Measurements from ENCODE around the gene ACAA2.

- TF ChIP-seq CREM (CRISPR knock-in tag; IDR thresholded peaks at IDR 0.05) (no peak), ELF4 (CRISPR knock-in tag; IDR thresholded peaks at IDR 0.05; ENCODE audit: low read depth) (no peak), TEAD1 (CRISPR knock-in tag; IDR thresholded peaks at IDR 0.05) (no peak), ESRRA (CRISPR knock-in tag; IDR thresholded peaks at IDR 0.05; ENCODE audit: borderline replicate concordance) (no peak), MAX (CRISPR knock-in tag; IDR thresholded peaks at IDR 0.05) (no peak)
- TF ChIP-seq, protein P1, sequence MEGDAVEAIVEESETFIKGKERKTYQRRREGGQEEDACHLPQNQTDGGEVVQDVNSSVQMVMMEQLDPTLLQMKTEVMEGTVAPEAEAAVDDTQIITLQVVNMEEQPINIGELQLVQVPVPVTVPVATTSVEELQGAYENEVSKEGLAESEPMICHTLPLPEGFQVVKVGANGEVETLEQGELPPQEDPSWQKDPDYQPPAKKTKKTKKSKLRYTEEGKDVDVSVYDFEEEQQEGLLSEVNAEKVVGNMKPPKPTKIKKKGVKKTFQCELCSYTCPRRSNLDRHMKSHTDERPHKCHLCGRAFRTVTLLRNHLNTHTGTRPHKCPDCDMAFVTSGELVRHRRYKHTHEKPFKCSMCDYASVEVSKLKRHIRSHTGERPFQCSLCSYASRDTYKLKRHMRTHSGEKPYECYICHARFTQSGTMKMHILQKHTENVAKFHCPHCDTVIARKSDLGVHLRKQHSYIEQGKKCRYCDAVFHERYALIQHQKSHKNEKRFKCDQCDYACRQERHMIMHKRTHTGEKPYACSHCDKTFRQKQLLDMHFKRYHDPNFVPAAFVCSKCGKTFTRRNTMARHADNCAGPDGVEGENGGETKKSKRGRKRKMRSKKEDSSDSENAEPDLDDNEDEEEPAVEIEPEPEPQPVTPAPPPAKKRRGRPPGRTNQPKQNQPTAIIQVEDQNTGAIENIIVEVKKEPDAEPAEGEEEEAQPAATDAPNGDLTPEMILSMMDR (IDR thresholded peaks at IDR 0.05): no peak
These were observed 44.4 kb upstream of the ACAA2 start for GRCh38 chr18:49857708-49858107.

Measured in WTC11 (cell line).